Hepatocyte (in vitro differentiated cells): ENCODE measurements around the gene IFT122. TPM values are rescaled to one million over a fixed set of nuclear protein-coding genes. Genes with fewer than 3 reads are reported as not detected.

Experiments used
- DNase-seq: peaks from one replicate; pipeline ENCODE4 v3.0.0-alpha.2; 2016; ENCODE audit warnings: low spot score
- H2AFZ ChIP-seq: fragments of 200-600 bp; sonication (generic); 2 replicates; pipeline ENCODE4 v1.6.0; 2016; ENCODE audit warnings: antibody characterized with exemption, mild to moderate bottlenecking
- H3K27ac ChIP-seq: fragments of 200-600 bp; sonication (generic); 2 replicates; pipeline ENCODE4 v1.5.1; 2016; ENCODE audit warnings: mild to moderate bottlenecking
- H3K27me3 ChIP-seq: fragments of 200-600 bp; sonication (generic); 2 replicates; pipeline ENCODE4 v1.6.1; 2016
- H3K36me3 ChIP-seq: fragments of 200-600 bp; sonication (generic); replicated peaks from 2 replicates; pipeline ENCODE4 v1.5.1; 2016; ENCODE audit warnings: low read depth; ENCODE audit not compliant: insufficient read depth
- H3K4me1 ChIP-seq: fragments of 200-600 bp; sonication (generic); 2 replicates; pipeline ENCODE4 v1.5.1; 2016; ENCODE audit warnings: mild to moderate bottlenecking, moderate library complexity; ENCODE audit not compliant: insufficient read depth
- H3K4me2 ChIP-seq: fragments of 200-600 bp; sonication (generic); 2 replicates; pipeline ENCODE4 v1.6.0; 2016
- H3K4me3 ChIP-seq: fragments of 200-600 bp; sonication (generic); 2 replicates; pipeline ENCODE4 v1.5.1; 2016; ENCODE audit warnings: mild to moderate bottlenecking
- H3K79me2 ChIP-seq: fragments of 200-600 bp; sonication (generic); 2 replicates; pipeline ENCODE4 v1.6.0; 2017; ENCODE audit warnings: mild to moderate bottlenecking
- H3K9me2 ChIP-seq: fragments of 200-600 bp; sonication (generic); replicated peaks from 2 replicates; pipeline ENCODE4 v1.6.0; 2017; ENCODE audit warnings: mild to moderate bottlenecking; ENCODE audit not compliant: insufficient read depth
- H3K9me3 ChIP-seq: fragments of 200-600 bp; sonication (generic); 2 replicates; pipeline ENCODE4 v1.5.1; 2016; ENCODE audit warnings: low read depth, mild to moderate bottlenecking
- H4K20me1 ChIP-seq: fragments of 200-600 bp; sonication (generic); 2 replicates; pipeline ENCODE4 v1.6.0; 2016; ENCODE audit warnings: mild to moderate bottlenecking; ENCODE audit not compliant: insufficient read depth, poor library complexity, severe bottlenecking
- CTCF ChIP-seq: fragments of 200-600 bp; sonication (generic); IDR thresholded peaks from 2 replicates; pipeline ENCODE4 v1.5.1; 2016; ENCODE audit warnings: antibody characterized with exemption, mild to moderate bottlenecking; ENCODE audit not compliant: poor library complexity
- EZH2 ChIP-seq: fragments of 200-600 bp; sonication (generic); IDR thresholded peaks from 2 replicates; pipeline ENCODE4 v1.6.1; 2016; ENCODE audit warnings: antibody characterized with exemption, mild to moderate bottlenecking, borderline replicate concordance
- EZH2phosphoT487 ChIP-seq: fragments of 200-600 bp; sonication (generic); IDR thresholded peaks from one replicate; pipeline ENCODE4 v1.6.1; 2018; ENCODE audit warnings: antibody characterized with exemption, mild to moderate bottlenecking, low read depth, moderate library complexity; ENCODE audit not compliant: unreplicated experiment, severe bottlenecking
- WGBS: methylation state at CpG from one replicate; pipeline ENCODE4 v1.1.6; 2016; ENCODE audit warnings: low lambda C conversion rate; ENCODE audit errors: missing lambda C conversion rate; 5-methylcytosine and 5-hydroxymethylcytosine counted together
- polyA plus RNA-seq: library from polyadenylated mRNA; unstranded; fragments of >200 nt; fragmentation: Nextera tagmentation; extraction: Ambion mirVana; gene quantifications from 2 replicates; pipeline ENCODE4 v1.2.1, GENCODE V29; 2016
- total RNA-seq: library from RNA; depleted of rRNA; stranded (reverse); fragments of >200 nt; gene quantifications from 2 replicates; pipeline ENCODE4 v1.2.3, GENCODE V29; 2014

IFT122 gene
- total and polyA plus RNA-seq, 2 experiments from 2014 or later = 11.4 to 14.6 TPM

DNA sequence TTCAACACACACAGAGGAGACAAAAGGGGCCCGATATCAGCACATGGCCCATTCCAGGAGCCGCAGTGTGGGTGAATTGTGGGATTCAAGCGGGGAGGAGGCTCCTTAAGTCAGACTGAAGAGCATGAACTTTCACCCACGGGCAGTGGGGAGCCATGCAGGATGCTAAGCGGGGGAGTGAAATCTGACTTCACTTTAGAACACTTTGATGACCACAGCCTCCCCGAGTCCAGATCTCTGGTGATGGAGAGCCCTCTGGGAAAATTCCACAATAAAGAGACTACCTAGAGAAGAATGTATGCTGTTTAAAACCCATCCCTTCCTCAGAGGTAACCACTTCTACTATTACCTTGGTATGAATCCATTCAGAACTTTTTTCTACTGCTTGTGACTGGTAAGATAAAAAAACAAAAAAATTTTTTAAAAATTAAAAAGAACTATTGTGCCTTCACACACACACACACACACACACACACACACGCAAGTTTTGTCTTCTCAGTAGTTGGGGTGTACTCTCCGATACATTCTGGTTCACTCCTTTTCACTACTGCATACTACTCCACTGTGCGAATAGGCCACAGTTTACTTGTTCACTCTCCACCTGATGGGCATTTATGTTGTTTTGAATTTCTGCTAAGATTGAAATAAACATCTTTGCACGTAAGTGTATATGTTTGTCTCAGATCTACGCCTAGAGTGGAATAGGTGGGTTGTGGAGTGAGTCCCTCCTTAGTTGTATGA is 100.9 kb downstream of the IFT122 start:
- Histone ChIP-seq H3K4me2 (no peak overlapping the region), H3K36me3 (no peaks in the 10 kb centered on the region), H3K79me2 (no peaks in the 10 kb centered on the region), H3K9me2 (no peaks in the 10 kb centered on the region), H3K4me3 (no peak overlapping the region), H3K9me3 (no peaks in the 10 kb centered on the region), H2AFZ (no peak overlapping the region), H3K4me1 (peaks cover 10% of the 10 kb centered on the region), H4K20me1 (no peaks in the 10 kb centered on the region), H3K27ac (no peak overlapping the region), H3K27me3 (no peaks in the 10 kb centered on the region)
- TF ChIP-seq CTCF = no peak
- TF ChIP-seq EZH2phosphoT487 = no peak
- no peak for TF ChIP-seq EZH2
- no peak for DNase-seq
- 90% methylated on average over 11 of the region's 11 CpGs for WGBS

- no peak overlapping the region for H3K27ac ChIP-seq
- WGBS = 93% methylated on average over 5 of the region's 5 CpGs
- H2AFZ ChIP-seq = no peak overlapping the region
- H3K79me2 ChIP-seq = no peaks in the 10 kb centered on the region
- H3K4me2 ChIP-seq = no peak overlapping the region
- no peaks in the 10 kb centered on the region for H4K20me1 ChIP-seq
- TF ChIP-seq EZH2 = no peak
- no peak for TF ChIP-seq CTCF
- no peak for TF ChIP-seq EZH2phosphoT487
- H3K36me3 ChIP-seq = no peaks in the 10 kb centered on the region
- H3K9me3 ChIP-seq = no peaks in the 10 kb centered on the region
- no peaks in the 10 kb centered on the region for H3K27me3 ChIP-seq
- peaks cover 10% of the 10 kb centered on the region for H3K4me1 ChIP-seq
- H3K4me3 ChIP-seq = no peak overlapping the region
- H3K9me2 ChIP-seq = no peaks in the 10 kb centered on the region
- no peak for DNase-seq
These were observed 102.7 kb downstream of the IFT122 start for GRCh38 chr3:129542747-129543146.

DNA sequence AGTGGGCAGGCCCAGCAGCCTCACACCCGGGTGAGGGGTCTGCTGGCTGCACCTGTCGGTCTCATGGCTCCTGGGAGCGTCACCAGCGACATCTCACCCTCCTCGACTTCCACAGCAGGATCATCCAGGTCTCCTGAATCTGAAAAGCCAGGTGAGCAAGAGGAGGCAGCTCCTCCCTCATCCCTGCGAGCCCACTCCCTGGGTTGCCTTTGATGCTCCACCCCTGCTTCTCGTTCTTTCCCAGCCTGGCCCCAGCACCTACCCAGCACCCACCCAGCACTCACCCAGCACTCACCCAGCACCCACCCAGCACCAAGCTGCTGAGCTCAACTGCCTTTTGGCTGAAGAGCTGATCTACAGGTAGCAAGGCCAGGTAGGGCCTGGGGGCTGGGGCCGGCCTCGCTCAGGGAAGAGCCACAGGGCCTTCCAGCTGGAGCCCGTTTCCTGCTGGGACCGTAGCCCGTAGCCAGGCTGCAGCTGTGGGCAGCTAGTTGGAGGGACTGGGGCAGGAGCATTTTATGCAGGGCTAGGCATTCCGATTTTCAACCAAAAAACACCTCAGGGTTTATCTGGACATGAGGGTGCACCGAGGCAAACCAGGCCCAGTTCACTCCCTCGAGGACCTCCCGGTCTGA is 103.2 kb downstream of the IFT122 start, which contains the start of gene H1-8:
H1-8 (plus strand) TSS at position 20 of the 635 bp plus-strand sequence; CDS start at position 64, 44 bp downstream.
- Histone ChIP-seq H3K79me2 (no peaks in the 10 kb centered on the region), H3K4me2 (no peak within 1 kb of the TSS), H2AFZ (no peak within 1 kb of the TSS), H3K36me3 (no peaks in the 10 kb centered on the region), H3K4me1 (peaks cover 10% of the 10 kb centered on the region), H3K27me3 (no peaks in the 10 kb centered on the region), H3K27ac (no peak within 1 kb of the TSS), H3K4me3 (no peak within 1 kb of the TSS), H3K9me3 (no peaks in the 10 kb centered on the region), H4K20me1 (no peaks in the 10 kb centered on the region), H3K9me2 (no peaks in the 10 kb centered on the region)
- DNase-seq = no peak
- no peak for TF ChIP-seq EZH2phosphoT487
- no peak for TF ChIP-seq CTCF
- no peak for TF ChIP-seq EZH2
- 85% methylated on average over 16 of the region's 16 CpGs for WGBS
